GM18867 (cell line): ENCODE data around the gene OR52A5.

Experiments used
- ATAC-seq: cut with Tn5 transposase; IDR thresholded peaks from one replicate; pipeline ENCODE4 v1.9.1; 2021; ENCODE audit warnings: mild to moderate bottlenecking, moderate library complexity; ENCODE audit not compliant: unreplicated experiment

The OR52A5 gene

DNA sequence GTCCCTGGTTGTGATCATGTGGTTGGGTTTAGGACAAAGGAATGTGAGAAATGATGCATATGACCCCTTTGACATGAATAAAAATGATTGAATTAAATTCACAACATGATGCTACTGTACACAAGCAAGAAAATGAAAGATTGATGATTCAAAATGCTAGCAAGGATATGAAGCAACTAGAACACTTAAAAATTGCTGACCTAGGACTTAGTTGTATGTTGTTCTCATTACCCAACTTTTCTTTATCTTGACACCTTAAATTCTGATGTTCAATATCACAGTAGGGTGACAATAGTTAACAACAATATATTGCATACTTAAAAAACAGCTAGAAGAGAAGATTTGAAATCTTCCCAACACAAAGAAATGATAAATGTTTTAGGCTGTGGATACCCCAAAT lies 20.6 kb downstream of the OR52A5 start:
- ATAC-seq, result no peak

DNA sequence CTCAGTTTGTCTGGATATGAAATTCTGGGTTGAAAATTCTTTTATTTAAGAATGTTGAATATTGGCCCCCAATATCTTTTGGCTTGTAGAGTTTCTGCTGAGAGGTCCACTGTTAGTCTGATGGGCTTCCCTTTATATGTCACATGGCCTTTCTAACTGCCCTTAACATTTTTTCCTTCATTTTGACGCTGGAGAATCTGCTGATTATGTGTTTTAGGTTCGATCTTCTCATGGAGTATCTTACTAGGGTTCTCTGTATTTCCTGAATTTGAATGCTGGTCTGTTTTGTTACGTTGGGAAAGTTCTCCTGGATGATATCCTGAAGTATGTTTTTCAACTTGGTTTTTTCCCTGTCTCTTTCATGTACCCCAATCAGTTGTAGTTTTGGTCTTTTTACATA lies 22.8 kb downstream of the OR52A5 start:
- ATAC-seq, result no peak

DNA sequence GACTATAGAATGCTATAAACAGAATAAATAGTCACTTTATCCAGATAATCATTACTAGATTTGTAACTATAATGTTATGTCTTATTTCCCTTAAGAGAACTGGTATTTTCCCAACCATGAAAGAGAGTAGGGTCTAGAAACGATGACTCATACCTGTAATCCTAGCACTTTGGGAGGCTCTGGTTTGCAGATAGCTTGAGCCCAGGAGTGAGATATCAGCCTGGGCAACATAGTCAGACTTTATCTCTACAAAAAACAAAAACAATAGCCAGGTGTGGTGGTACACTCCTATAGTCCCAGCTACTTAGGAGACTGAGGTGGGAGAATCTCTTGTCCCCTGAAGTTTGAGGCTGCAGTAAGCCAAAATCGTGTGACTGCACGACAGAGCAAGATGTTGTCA lies 30.9 kb downstream of the OR52A5 start:
- ATAC-seq, result no peak

DNA sequence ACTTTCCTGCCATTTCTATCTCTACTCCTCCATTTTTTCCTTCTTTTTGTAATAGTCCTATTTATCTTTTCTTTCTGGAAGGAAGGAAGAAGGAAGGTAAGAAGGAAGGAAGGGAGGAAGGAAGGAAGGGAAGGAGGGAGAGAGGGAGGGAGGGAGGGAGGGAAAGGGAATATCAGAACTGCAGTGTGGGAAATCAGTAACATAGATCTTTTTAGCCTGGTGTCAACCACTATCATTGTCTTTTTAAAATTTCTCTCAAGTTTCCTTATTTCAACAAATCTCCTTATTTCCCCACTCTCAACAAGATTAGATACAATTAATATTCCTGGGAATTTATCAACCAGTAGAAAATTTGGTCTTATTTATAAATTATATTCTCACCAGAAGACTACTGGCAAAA lies 35.1 kb downstream of the OR52A5 start:
- ATAC-seq, result no peak

DNA sequence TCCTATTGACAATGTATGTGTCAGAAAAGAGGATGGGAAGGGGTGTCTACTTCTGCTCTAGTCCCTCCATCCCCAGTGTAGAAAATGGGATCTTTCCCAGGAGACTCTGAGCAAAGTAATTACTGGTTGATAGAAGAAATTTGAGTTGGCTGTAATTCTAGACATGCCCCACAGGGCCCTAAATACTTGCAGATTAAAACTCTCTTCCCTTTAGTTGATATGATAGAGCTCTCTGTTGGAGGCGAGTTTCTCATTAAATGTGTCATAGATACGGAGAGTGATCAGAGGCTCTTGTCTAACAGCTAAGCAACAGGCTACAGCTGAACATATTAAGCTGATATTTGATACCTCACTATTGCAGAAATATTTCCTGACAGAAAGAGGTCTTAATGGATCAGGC lies 35.9 kb downstream of the OR52A5 start:
- ATAC-seq, result no peak

DNA sequence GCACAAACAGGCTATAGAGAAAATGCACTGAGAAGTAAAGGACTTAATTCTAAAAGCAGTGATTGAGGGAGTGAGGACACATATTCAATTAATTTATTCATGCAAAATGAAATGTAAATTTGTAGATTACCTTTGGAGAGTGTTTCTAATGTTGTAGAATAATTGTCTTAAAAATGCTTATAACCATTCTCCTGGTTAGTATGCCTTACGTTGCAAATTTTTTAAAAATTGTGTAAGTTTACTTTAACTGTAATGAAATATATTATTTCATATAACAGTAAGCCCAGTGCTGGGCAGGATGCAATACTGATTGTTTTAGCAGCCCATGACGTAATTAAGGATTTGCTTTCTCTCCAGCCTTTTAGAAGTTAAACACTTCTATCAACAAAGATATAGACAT lies 42.1 kb downstream of the OR52A5 start:
- ATAC-seq, result no peak

DNA sequence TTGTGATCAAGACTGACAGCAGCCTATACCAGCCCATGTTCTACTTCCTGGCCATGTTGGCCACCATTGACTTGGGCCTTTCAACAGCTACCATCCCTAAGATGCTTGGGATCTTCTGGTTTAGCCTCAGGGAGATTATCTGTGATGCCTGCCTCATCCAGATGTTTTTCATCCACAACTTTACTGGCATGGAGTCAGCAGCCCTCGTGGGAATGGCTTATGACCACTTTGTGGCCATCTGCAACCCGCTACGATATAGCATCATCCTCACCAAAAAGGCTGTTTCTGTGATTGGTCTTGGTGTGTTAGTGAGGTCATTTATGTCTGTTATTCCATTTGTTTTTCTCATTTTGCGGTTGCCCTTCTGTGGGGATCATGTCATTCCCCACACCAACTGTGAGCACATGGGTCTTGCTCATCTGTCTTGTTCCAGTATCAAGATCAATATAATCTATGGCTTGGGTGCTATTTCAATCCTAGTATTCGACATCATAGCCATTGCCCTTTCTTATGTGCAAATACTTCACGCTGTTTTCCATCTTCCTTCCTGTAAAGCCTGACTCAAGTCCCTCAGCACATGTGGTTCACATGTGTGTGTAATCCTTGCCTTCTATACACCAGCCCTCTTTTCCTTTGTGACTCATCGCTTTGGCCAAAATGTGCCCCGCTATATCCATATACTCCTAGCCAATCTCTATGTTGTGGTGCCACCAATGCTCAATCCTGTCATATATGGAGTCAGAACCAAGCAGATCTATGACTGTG lies 45.2 kb downstream of the OR52A5 start:
- ATAC-seq, result no peak

DNA sequence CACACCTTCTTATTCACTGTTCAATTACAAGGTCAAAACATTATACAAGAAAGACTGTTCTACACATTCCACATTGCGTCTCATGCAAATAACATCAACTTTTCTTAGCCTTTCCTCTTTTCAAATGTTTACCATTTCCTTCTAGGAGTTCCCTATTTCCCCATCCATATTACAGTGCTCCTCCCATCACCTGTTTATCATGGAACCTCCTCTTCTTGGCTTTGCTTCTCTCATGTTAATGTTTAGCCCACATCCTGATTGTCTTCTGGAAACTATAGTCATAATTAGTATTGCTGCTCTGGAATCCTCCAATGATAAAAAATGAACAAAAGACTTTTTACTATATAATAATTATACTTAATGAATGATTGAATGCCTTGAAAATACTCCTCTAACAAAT lies 47.5 kb downstream of the OR52A5 start:
- ATAC-seq, result no peak

DNA sequence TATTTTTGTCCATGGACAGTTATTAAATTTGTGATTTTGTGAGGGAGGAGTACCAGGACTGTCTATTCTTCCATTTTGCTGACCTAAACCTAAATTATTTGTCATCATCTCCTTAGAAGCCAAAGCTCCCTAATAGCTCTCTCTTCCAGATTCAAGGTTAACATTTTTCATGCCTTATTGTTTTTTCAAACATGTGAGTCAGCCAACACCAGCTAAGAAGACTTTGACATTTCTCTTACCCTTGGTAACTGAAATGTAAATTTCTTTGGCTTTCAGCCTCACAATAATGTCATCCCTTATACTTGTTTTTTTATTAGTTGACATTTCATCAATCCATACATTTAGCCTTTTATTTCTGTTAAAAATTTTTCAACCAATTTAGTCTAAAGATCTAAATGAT lies 49.6 kb downstream of the OR52A5 start:
- no peak for ATAC-seq

DNA sequence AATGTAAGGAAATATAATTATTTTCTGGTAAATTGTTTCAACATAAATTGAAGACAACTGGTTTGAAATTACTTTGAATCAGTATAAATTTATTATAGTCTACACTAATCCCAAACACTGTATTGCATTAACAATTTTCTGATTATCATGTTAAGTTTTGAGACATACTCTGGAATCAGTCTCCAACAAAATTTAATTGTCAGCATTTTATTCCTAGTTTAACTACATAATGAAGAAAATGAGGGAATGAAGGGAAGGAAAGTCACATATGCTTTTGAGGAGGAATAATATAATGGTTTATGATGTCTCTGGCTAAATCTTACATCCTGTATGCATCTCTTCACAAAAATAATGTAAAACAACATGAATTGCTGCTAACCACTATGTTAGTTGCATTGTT lies 54.6 kb downstream of the OR52A5 start:
- ATAC-seq, result no peak

DNA sequence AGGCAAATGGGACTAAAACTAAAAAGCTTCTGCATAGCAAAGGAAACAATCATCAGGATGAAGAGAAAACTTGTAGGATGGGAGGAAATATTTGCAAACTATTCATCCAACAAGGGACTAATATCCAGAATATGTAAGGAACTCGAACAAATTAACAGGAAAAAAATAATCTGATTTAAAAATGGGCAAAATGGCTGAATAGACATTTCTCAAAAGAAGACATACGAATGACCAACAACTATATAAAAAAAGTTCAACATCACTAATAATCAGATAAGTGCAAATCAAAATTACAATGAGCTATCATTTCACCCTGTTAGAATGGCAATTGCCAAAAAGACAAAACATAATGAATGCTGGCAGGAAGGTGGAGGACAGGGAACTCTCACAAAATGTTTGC lies 56.8 kb downstream of the OR52A5 start:
- ATAC-seq, result no peak
